Erythroblast (primary cell): ENCODE results near the gene GSTO2.

ENCODE experiments used
- GATA1 ChIP-seq: IDR thresholded peaks from 2 replicates; pipeline ENCODE4 v1.6.1; 2011; ENCODE audit warnings: low read depth, mild to moderate bottlenecking, control low read depth, low read length, moderate library complexity
- POLR2A ChIP-seq: IDR thresholded peaks from 2 replicates; pipeline ENCODE4 v1.6.1; 2011; ENCODE audit warnings: mild to moderate bottlenecking, low read length

DNA sequence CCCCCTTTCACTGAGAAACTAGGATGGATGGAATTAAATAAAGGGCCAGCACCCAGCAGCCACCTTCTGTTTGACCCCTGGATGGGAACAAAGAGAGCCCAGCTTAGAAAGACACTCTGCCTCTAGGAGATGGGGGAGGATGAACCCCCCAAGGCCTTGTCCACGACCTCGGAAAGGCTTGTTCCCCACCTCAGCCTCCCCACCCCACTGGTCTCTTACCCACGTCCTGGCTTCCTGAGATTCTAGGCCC is 59.6 kb downstream of the GSTO2 start:
- TF ChIP-seq POLR2A (no peak), GATA1 (no peak)
